DND-41 (cell line): ENCODE measurements around the gene GSK3A.

Source experiments
- CTCF ChIP-seq: IDR thresholded peaks from 2 replicates; pipeline ENCODE4 v1.5.1; 2012; ENCODE audit warnings: borderline replicate concordance, low read length, moderate library complexity, mild to moderate bottlenecking; ENCODE audit not compliant: poor library complexity, severe bottlenecking; ENCODE audit errors: extremely low read depth
- EZH2 ChIP-seq: IDR thresholded peaks from 3 replicates; pipeline ENCODE4 v1.6.1; 2012; ENCODE audit warnings: borderline replicate concordance, low read depth, mild to moderate bottlenecking, moderate library complexity, low read length, inconsistent platforms; ENCODE audit not compliant: severe bottlenecking

- TF ChIP-seq CTCF, result no peak
- TF ChIP-seq EZH2, result no peak
These were observed 24.6 kb downstream of the GSK3A start, which contains the start of gene DEDD2 for GRCh38 chr19:42217520-42218437.
